Uterus (tissue), 2 donors: Measurements from ENCODE around the gene YWHAQ.

Source experiments
- POLR2A ChIP-seq, 2 donors: fragments of 450-650 bp; IDR thresholded peaks; one replicate each; pipeline ENCODE4 v1.6.1; 2016; ENCODE audit warnings: antibody characterized with exemption in 2 of 2, mild to moderate bottlenecking in 1 of 2, moderate library complexity in 1 of 2
- TF ChIP-seq, protein P1 (sequence below), 4 experiments: fragments of 200-600 bp in 2 of 4; fragments of 450-650 bp in 2 of 4; sonication (generic) in 2 of 4; IDR thresholded peaks; one replicate each; pipeline ENCODE4 v1.5.1; 2016 to 2019; ENCODE audit warnings: antibody characterized with exemption in 4 of 4, mild to moderate bottlenecking in 2 of 4, moderate library complexity in 1 of 4

DNA sequence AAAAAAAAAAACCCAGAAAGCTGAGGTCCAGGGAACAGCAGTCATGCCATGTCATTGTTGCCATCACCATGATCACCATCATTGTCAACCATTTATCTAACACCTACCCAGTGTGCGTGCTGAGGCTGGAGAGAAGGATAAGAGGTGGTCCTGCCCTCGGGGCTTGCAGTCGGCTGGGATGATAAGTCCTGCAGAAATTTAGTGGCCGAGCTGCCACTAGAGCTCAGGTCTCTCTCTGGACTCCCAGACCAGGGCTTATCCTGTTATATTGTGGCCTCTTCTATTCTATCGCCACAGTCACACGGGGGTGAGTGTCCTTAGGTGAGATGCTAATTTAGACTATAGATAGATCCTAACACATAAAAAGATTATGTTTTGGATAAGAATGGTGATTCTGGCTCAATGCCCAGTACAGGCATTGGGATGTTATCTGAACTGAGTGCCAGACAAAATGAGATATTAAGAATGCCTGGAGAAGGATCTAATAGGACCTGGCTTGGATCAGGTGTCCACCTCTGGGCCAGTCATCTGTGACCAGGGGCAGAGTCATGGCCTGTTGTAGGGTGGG lies 43.2 kb upstream of the YWHAQ start:
- TF ChIP-seq, protein P1, sequence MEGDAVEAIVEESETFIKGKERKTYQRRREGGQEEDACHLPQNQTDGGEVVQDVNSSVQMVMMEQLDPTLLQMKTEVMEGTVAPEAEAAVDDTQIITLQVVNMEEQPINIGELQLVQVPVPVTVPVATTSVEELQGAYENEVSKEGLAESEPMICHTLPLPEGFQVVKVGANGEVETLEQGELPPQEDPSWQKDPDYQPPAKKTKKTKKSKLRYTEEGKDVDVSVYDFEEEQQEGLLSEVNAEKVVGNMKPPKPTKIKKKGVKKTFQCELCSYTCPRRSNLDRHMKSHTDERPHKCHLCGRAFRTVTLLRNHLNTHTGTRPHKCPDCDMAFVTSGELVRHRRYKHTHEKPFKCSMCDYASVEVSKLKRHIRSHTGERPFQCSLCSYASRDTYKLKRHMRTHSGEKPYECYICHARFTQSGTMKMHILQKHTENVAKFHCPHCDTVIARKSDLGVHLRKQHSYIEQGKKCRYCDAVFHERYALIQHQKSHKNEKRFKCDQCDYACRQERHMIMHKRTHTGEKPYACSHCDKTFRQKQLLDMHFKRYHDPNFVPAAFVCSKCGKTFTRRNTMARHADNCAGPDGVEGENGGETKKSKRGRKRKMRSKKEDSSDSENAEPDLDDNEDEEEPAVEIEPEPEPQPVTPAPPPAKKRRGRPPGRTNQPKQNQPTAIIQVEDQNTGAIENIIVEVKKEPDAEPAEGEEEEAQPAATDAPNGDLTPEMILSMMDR (IDR thresholded peaks at IDR 0.05), result no peak
- no peak for TF ChIP-seq POLR2A (IDR thresholded peaks at IDR 0.05)
